Heart left ventricle (tissue), 13 donors: ENCODE measurements around the gene SERPINB5.

Source experiments
- CTCF ChIP-seq, 12 donors: fragments of 200-600 bp; sonication (generic) in 4 of 12; IDR thresholded peaks; one replicate each; pipeline versions ENCODE4 v1.5.0 to v1.8.0; 2018 to 2022; ENCODE audit warnings: antibody characterized with exemption in 12 of 12, mild to moderate bottlenecking in 5 of 12
- POLR2A ChIP-seq, 2 donors: fragments of 450-650 bp; IDR thresholded peaks; one replicate each; pipeline ENCODE4 v1.6.1; 2017; ENCODE audit warnings: antibody characterized with exemption in 2 of 2, mild to moderate bottlenecking in 2 of 2, moderate library complexity in 2 of 2
- donor health status: ischemic (EF 13 %, LVEDD 7.1; RV severe dilation, severe dysfunction).
- donor health status: DM: no; HTN: yes; CAD: no.
- donor health status: DM: no; HTN: no; CAD: no.
- donor health status: ischemic (EF 25% LVEDD 6.9; RV normal size, moderate dysfunction).
- donor health status: ischemic (EF 25% LVEDD 5.7; RV mildly dilated, moderate dysfunction).
- donor health status: ischemic (EF 35%, LVEDD 5.7; RV mildly dilated, moderate dysfunction).
- donor health status: nonischemic (EF 11% LVEDD 7.7; RV severe dilation, severe dysfunction).
- donor health status: DM: yes; HTN: yes; CAD: no.
- donor health status: PGD.
- donor health status: ischemic (EF 29% LVEDD 5.4; RV normal size, mild dysfunction).
- donor health status: nonischemic (EF 23%, LVEDD 6.1; RV moderate dilation, normal function).

GRCh38 chr18:63464434-63464833, 12.3 kb upstream of the SERPINB5 start:
- TF ChIP-seq POLR2A (IDR thresholded peaks at IDR 0.05) = no peak
- no peak for TF ChIP-seq CTCF (IDR thresholded peaks at IDR 0.05)
